K562 (cell line): ENCODE data around the gene ATG4D. TPM values are rescaled to one million over a fixed set of nuclear protein-coding genes. Genes with fewer than 3 reads are reported as not detected.

Experiments used
- ASH1L ChIP-seq: fragments of 450-650 bp; IDR thresholded peaks from 2 replicates; pipeline ENCODE4 v1.6.1; 2018; ENCODE audit warnings: borderline replicate concordance, mild to moderate bottlenecking, low read depth; ENCODE audit not compliant: partially characterized antibody
- CREB1 ChIP-seq, 2 experiments: sonication (generic) in 1 of 2; formaldehyde crosslinking in 1 of 2; IDR thresholded peaks; 2 replicates each; pipeline versions ENCODE4 v1.6.1 to v1.8.0; 2012 to 2022; ENCODE audit warnings: inconsistent platforms in 1 of 2, mild to moderate bottlenecking in 1 of 2, missing genetic modification reagents in 1 of 2, moderate library complexity in 1 of 2
- DMBX1 ChIP-seq: fragments of 250-450 bp; sonication (Bioruptor Pico); IDR thresholded peaks from 2 replicates; pipeline ENCODE4 v1.8.0; 2022; ENCODE audit warnings: inconsistent platforms, mild to moderate bottlenecking, moderate library complexity, borderline replicate concordance
- FOXK2 ChIP-seq, 2 experiments: fragments of 450-650 bp; IDR thresholded peaks in 1 of 2; conservative IDR thresholded peaks in 1 of 2; 2 replicates each; pipeline ENCODE4 v1.6.1; 2016; ENCODE audit warnings: low read depth in 2 of 2, mild to moderate bottlenecking in 1 of 2
- NCOA4 ChIP-seq: fragments of 450-650 bp; IDR thresholded peaks from 2 replicates; pipeline ENCODE4 v1.6.1; 2018; ENCODE audit warnings: mild to moderate bottlenecking; ENCODE audit not compliant: partially characterized antibody
- ZBTB17 ChIP-seq: fragments of 450-650 bp; formaldehyde crosslinking; IDR thresholded peaks from 2 replicates; pipeline ENCODE4 v1.4.0; 2020; ENCODE audit warnings: mild to moderate bottlenecking
- ZBTB8A ChIP-seq: fragments of 450-650 bp; IDR thresholded peaks from 2 replicates; pipeline ENCODE4 v1.6.1; 2018; ENCODE audit warnings: mild to moderate bottlenecking, moderate library complexity; ENCODE audit not compliant: partially characterized antibody
- ZNF143 ChIP-seq: sonication (generic); formaldehyde crosslinking; IDR thresholded peaks from 2 replicates; pipeline ENCODE4 v1.9.0; 2022; ENCODE audit warnings: mild to moderate bottlenecking, missing genetic modification reagents
- ZNF24 ChIP-seq: fragments of 450-650 bp; IDR thresholded peaks from 2 replicates; pipeline ENCODE4 v1.6.1; 2016
- ZNF384 ChIP-seq: IDR thresholded peaks from 2 replicates; pipeline ENCODE4 v1.6.1; 2012; ENCODE audit warnings: low read depth, low read length, improper control_type of control experiment
- ZNF707 ChIP-seq: fragments of 250-450 bp; sonication (Bioruptor Pico); conservative IDR thresholded peaks from 2 replicates; pipeline ENCODE4 v1.8.0; 2022; ENCODE audit warnings: inconsistent platforms, mild to moderate bottlenecking, moderate library complexity
- polyA plus RNA-seq, 8 experiments: library from polyadenylated mRNA; depleted of rRNA in 4 of 8; stranded (reverse) in 5 of 8; unstranded in 3 of 8; fragments of >200 nt; fragmentation: Nextera tagmentation in 2 of 8; fragmentation: Illumina TruSeq in 1 of 8; extraction: Ambion mirVana in 2 of 8; extraction: Trizol in 1 of 8; gene quantifications; 2 replicates each; pipeline versions ENCODE4 v1.2.1 to v1.2.3, GENCODE V29; 2011 to 2014; ENCODE audit warnings: inconsistent platforms in 1 of 8, missing spikeins in 1 of 8
- total RNA-seq, 7 experiments: library from RNA; depleted of rRNA in 6 of 7; stranded (reverse); fragments of >200 nt in 6 of 7; fragmentation: Illumina TruSeq in 2 of 7; extraction: Trizol in 2 of 7; gene quantifications; 2 replicates each; pipeline versions ENCODE4 v1.2.1 to v1.2.3, GENCODE V29; 2011 to 2021; ENCODE audit warnings: low replicate concordance in 1 of 7
- TF ChIP-seq, protein P1 (sequence below), 2 experiments: fragments of 450-650 bp in 1 of 2; sonication (generic) in 1 of 2; formaldehyde crosslinking in 1 of 2; IDR thresholded peaks; 2 replicates each; pipeline versions ENCODE4 v1.7.1 to v1.9.0; 2016 to 2022; ENCODE audit warnings: inconsistent platforms in 1 of 2, mild to moderate bottlenecking in 1 of 2, missing genetic modification reagents in 1 of 2
- TF ChIP-seq, protein P2 (sequence below), 2 experiments: fragments of 450-650 bp; IDR thresholded peaks; 2 replicates each; pipeline ENCODE4 v1.6.1; 2016
- TF ChIP-seq, protein P3 (sequence below): fragments of 450-650 bp; conservative IDR thresholded peaks from 2 replicates; pipeline ENCODE4 v1.6.1; 2016; ENCODE audit warnings: missing genetic modification characterization, low read depth, mild to moderate bottlenecking, control low read depth, missing compliant biosample characterization

Gene ATG4D
- total and polyA plus RNA-seq, 9 of the 15 experiments (the other 6 are each of a cell fraction or from before 2014, with no cell fraction given) = 0.51 to 66.1 (median 22.9) TPM

DNA sequence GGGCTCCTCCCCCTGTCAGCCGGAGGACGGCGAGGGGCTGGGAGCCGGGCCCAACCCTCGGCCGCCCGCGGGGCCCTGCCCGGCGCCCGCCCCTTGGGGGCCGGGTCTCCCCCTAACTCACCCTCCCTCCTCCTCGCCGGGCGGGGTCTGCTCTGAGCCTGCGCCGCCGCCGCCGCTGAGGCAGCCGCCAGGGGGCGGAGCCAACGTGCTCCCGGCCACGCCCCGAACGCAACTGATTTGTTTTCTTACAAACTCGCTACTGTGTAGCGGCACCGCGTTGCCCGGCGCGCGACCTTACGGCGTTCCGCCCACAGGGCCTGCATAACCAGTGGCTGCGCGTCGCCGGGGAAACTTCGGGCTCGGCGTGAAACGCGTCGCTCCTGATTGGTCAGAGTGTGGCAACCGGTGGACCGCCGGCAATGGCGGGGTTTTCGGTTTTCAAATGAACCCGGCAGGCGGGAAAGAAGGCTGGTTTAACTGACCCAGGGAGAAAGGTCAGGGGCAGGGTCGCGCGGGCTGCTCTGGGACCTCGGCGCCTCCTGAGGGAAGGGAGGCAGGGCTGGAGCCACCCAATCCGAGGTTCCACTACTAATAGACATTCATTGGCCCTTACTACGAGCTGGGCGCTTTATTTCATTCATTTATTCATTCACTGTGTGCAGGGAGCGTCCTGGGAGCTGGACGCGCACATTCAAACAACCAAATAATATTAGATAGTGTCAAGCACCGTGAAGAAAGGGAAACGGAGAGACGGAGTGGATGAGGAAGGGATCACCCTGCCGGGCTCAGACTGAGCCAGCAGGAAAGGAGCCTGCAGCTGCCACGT is 25.3 kb downstream of the ATG4D start, which contains the start of gene CDKN2D (continued):
- TF ChIP-seq, protein P1, sequence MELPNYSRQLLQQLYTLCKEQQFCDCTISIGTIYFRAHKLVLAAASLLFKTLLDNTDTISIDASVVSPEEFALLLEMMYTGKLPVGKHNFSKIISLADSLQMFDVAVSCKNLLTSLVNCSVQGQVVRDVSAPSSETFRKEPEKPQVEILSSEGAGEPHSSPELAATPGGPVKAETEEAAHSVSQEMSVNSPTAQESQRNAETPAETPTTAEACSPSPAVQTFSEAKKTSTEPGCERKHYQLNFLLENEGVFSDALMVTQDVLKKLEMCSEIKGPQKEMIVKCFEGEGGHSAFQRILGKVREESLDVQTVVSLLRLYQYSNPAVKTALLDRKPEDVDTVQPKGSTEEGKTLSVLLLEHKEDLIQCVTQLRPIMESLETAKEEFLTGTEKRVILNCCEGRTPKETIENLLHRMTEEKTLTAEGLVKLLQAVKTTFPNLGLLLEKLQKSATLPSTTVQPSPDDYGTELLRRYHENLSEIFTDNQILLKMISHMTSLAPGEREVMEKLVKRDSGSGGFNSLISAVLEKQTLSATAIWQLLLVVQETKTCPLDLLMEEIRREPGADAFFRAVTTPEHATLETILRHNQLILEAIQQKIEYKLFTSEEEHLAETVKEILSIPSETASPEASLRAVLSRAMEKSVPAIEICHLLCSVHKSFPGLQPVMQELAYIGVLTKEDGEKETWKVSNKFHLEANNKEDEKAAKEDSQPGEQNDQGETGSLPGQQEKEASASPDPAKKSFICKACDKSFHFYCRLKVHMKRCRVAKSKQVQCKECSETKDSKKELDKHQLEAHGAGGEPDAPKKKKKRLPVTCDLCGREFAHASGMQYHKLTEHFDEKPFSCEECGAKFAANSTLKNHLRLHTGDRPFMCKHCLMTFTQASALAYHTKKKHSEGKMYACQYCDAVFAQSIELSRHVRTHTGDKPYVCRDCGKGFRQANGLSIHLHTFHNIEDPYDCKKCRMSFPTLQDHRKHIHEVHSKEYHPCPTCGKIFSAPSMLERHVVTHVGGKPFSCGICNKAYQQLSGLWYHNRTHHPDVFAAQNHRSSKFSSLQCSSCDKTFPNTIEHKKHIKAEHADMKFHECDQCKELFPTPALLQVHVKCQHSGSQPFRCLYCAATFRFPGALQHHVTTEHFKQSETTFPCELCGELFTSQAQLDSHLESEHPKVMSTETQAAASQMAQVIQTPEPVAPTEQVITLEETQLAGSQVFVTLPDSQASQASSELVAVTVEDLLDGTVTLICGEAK (IDR thresholded peaks at IDR 0.05) = no peak
- TF ChIP-seq, protein P1 (CRISPR knock-in tag; IDR thresholded peaks at IDR 0.05) = no peak
- TF ChIP-seq ZNF707 = no peak
- TF ChIP-seq FOXK2 (conservative IDR thresholded peaks at IDR 0.05 in 1 of 2, IDR thresholded peaks at IDR 0.05 in 1 of 2; ENCODE audit: low read depth in 2 of 2) = peak; percentile 65 to 66; a peak in 3 of 4 replicates
- no peak for TF ChIP-seq ZNF384
- peak; percentile 70 for TF ChIP-seq ASH1L
- TF ChIP-seq ZNF24 = peak; percentile 91
- TF ChIP-seq, protein P2, sequence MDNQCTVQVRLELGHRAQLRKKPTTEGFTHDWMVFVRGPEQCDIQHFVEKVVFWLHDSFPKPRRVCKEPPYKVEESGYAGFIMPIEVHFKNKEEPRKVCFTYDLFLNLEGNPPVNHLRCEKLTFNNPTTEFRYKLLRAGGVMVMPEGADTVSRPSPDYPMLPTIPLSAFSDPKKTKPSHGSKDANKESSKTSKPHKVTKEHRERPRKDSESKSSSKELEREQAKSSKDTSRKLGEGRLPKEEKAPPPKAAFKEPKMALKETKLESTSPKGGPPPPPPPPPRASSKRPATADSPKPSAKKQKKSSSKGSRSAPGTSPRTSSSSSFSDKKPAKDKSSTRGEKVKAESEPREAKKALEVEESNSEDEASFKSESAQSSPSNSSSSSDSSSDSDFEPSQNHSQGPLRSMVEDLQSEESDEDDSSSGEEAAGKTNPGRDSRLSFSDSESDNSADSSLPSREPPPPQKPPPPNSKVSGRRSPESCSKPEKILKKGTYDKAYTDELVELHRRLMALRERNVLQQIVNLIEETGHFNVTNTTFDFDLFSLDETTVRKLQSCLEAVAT (IDR thresholded peaks at IDR 0.05) = no peak
- TF ChIP-seq ZBTB17 (CRISPR knock-in tag) = peak; percentile 64; the same call in 1 of the 2 replicates
- TF ChIP-seq, protein P3, sequence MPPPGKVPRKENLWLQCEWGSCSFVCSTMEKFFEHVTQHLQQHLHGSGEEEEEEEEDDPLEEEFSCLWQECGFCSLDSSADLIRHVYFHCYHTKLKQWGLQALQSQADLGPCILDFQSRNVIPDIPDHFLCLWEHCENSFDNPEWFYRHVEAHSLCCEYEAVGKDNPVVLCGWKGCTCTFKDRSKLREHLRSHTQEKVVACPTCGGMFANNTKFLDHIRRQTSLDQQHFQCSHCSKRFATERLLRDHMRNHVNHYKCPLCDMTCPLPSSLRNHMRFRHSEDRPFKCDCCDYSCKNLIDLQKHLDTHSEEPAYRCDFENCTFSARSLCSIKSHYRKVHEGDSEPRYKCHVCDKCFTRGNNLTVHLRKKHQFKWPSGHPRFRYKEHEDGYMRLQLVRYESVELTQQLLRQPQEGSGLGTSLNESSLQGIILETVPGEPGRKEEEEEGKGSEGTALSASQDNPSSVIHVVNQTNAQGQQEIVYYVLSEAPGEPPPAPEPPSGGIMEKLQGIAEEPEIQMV (tag) = no peak
- no peak for TF ChIP-seq NCOA4
- no peak for TF ChIP-seq ZNF143 (CRISPR knock-in tag)
- TF ChIP-seq ZBTB8A = no peak
- peak; percentile 89 for TF ChIP-seq CREB1 (IDR thresholded peaks at IDR 0.05)
- peak; percentile 92 for TF ChIP-seq CREB1 (CRISPR knock-in tag; IDR thresholded peaks at IDR 0.05)
- no peak for TF ChIP-seq DMBX1
